Measurements from ENCODE around the gene CXorf65.

The CXorf65 gene

DNA sequence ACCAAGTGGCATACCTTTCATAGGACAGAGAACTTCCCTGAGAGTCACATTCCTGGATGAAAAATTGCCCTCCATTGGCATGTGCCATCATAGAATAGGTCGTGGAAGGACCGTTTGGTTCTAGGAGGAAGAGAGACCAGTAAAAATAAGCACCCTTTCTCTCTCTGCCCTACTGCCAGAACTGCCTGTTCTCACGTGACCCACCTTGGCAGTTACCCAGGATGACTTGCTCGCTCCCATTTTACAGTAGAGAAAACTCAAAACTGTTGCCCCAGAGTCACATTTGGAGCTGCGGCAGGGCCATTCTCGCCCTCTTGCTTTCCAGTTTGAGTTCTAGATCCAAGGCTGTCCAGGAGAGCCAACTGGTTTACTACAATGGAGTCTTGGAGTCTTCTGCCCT, 37.0 kb upstream of the CXorf65 start:
- TF ChIP-seq, protein P1, sequence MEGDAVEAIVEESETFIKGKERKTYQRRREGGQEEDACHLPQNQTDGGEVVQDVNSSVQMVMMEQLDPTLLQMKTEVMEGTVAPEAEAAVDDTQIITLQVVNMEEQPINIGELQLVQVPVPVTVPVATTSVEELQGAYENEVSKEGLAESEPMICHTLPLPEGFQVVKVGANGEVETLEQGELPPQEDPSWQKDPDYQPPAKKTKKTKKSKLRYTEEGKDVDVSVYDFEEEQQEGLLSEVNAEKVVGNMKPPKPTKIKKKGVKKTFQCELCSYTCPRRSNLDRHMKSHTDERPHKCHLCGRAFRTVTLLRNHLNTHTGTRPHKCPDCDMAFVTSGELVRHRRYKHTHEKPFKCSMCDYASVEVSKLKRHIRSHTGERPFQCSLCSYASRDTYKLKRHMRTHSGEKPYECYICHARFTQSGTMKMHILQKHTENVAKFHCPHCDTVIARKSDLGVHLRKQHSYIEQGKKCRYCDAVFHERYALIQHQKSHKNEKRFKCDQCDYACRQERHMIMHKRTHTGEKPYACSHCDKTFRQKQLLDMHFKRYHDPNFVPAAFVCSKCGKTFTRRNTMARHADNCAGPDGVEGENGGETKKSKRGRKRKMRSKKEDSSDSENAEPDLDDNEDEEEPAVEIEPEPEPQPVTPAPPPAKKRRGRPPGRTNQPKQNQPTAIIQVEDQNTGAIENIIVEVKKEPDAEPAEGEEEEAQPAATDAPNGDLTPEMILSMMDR (IDR thresholded peaks at IDR 0.05; ENCODE audit: low read length, missing control alignments) = no peak
- DNase-seq (ENCODE audit: low read depth) = peak; percentile 41
- no peak overlapping the region for H3K4me3 ChIP-seq (replicated peaks; ENCODE audit: low read depth, low read length)

DNA sequence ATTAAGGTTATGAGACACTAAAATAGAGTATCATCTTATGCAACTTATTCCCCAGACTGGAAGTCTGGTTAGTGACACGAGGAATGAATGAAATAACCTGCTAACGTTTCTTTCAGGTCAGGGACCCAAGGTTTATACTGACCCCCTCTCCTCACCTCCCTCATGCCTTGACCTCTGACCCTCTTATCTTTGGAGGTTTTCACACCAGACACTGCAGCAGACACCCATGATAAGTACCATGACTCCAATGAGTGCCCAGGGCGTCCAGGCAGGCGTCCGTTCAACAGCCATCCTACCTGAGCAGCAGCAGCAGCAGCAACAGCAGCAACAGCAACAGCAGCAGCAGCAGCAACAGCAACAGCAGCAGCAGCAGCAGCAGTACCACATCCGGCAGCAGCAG, 33.9 kb upstream of the CXorf65 start:
- H3K4me3 ChIP-seq (replicated peaks; ENCODE audit: low read depth, low read length) = no peak overlapping the region
- DNase-seq (ENCODE audit: low read depth) = no peak
- TF ChIP-seq, protein P1 (IDR thresholded peaks at IDR 0.05; ENCODE audit: low read length, missing control alignments) = no peak

DNA sequence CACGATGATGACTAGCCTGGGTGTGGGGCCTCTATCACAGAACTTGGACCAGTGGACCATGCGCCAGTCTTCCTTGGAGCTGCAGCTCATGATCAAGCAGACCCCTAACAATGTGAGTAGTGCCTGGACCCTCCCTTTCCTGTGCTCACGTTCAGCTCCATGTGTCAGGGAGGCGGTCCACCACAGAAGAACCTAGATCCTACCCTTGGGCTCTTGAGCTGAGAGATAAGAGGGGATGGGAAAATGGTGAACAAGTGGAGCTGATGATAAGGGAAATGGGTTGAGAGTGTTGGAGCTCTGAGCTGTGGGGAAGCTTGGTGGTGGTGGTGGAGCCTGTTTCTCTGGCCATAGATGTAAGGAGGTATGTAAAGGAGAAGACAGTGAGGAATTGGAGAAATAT, 25.0 kb upstream of the CXorf65 start:
- TF ChIP-seq, protein P1 (IDR thresholded peaks at IDR 0.05; ENCODE audit: low read length, missing control alignments) = no peak
- no peak overlapping the region for H3K4me3 ChIP-seq (replicated peaks; ENCODE audit: low read depth, low read length)
- no peak for DNase-seq (ENCODE audit: low read depth)

DNA sequence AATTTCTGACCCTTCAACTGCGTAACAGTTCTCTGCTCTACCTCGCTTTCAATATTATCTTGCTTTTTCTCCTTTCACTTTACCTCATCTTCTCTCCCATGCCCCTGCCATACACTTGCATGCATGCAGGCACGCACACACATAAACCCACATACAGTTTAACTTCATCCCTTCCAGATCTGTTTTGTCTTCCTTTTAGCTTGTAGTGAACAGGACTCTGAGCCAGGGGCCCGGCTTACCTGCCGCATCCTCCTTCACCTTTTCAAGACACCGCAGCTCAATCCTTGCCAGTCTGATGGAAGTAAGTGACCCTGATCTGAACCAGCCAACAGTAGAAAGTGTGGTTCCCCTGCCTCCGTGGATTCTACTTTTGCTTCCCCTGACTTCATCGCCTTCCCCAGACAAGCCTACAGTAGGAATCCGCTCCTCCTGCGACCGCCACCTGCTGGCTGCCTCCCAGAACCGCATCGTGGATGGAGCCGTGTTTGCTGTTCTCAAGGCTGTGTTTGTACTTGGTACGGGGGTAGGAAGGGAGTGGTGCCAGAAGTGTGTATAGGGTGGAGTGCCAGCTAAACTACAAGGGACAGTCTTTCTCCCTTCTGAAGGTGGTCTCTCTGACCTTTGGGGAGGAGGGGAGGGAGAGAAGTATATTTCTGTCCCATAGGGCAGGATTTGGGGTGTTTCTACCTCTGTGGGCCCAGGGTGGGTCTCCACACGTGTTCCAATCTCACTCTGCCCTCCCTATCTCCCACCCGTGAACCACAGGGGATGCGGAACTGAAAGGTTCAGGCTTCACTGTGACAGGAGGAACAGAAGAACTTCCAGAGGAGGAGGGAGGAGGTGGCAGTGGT, 22.6 kb upstream of the CXorf65 start:
- H3K4me3 ChIP-seq (replicated peaks; ENCODE audit: low read depth, low read length) = no peak overlapping the region

DNA sequence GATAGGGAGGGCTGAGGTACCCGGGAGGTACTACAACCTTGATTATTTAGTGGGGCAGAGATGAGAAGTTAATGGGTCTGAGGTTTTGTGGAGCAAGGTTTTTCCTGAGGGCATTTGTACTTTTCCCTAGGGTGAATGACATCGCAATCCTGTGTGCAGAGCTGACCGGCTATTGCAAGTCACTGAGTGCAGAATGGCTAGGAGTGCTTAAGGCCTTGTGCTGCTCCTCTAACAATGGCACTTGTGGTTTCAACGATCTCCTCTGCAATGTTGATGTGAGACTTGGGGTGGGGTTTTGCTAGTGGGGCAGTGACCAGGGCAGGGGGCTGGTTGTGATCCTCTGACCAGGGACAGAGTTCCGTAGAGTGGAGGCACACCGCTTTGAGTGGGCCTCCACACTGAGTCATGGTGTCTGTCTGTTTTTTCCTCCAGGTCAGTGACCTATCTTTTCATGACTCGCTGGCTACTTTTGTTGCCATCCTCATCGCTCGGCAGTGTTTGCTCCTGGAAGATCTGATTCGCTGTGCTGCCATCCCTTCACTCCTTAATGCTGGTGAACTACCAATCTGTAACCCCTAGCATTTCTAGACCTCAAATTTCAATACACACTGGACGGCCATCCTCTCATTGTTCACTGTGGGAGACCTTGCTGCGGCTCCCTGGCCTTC, 21.8 kb upstream of the CXorf65 start:
- H3K4me3 ChIP-seq (replicated peaks; ENCODE audit: low read depth, low read length) = no peak overlapping the region
- TF ChIP-seq, protein P1 (IDR thresholded peaks at IDR 0.05; ENCODE audit: low read length, missing control alignments) = no peak
- peak; percentile 16 for DNase-seq (ENCODE audit: low read depth)

More for the DNA sequence above, 22.6 kb upstream of the CXorf65 start:
- DNase-seq (ENCODE audit: low read depth) = peak; percentile 69
- TF ChIP-seq, protein P1 (IDR thresholded peaks at IDR 0.05; ENCODE audit: low read length, missing control alignments) = peak; percentile 78

DNA sequence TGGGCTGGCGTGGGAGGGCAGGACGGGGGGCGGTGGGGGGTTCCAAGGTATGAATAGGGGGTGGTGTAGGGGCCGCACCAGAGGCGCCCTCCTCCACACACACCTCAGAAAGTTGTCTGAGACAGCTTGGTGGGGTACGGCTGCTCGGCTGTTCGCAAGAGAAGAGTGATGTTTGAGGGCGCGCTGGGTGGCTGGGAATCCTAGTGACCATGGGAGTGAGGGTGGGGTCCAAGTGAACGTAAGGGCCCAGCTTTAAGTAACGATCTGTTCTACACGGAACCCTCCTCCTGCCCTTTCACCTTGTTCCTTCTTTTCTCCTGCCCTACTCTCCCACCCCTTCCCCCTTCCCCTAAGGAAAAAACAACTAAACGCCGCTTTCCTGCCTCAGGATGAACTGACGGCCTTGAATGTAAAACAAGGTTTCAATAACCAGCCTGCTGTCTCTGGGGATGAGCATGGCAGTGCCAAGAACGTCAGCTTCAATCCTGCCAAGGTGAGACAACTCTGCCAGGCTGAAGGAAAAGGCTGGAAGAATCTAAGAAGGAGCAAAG, 12.5 kb upstream of the CXorf65 start:
- H3K4me3 ChIP-seq (replicated peaks; ENCODE audit: low read depth, low read length) = peak overlapping the region; percentile 69
- TF ChIP-seq, protein P1 (IDR thresholded peaks at IDR 0.05; ENCODE audit: low read length, missing control alignments) = no peak
- DNase-seq (ENCODE audit: low read depth) = no peak

Measured in fibroblast of pulmonary artery (primary cell).